IMR-90 (cell line): ENCODE results near the gene NR1I2.

Experiments used
- MXI1 ChIP-seq: IDR thresholded peaks from 2 replicates; pipeline ENCODE4 v1.6.1; 2012; ENCODE audit warnings: low read depth, mild to moderate bottlenecking, low read length, moderate library complexity, borderline replicate concordance
- POLR2A ChIP-seq: IDR thresholded peaks from 2 replicates; pipeline ENCODE4 v1.6.1; 2012; ENCODE audit warnings: mild to moderate bottlenecking, low read depth, low read length
- RFX5 ChIP-seq: IDR thresholded peaks from 2 replicates; pipeline ENCODE4 v1.8.0; 2012; ENCODE audit warnings: low read depth, mild to moderate bottlenecking, low read length, moderate library complexity
- SMC3 ChIP-seq: fragments of 150-350 bp; IDR thresholded peaks from 2 replicates; pipeline ENCODE4 v1.6.1; 2016; ENCODE audit warnings: low read depth, mild to moderate bottlenecking, antibody characterized with exemption, low read length, moderate library complexity
- TF ChIP-seq, protein P1 (sequence below): conservative IDR thresholded peaks from 2 replicates; pipeline ENCODE4 v1.5.1; 2012; ENCODE audit warnings: mild to moderate bottlenecking, low read depth, low read length, improper control_type of control experiment
- TF ChIP-seq, protein P2 (sequence below): fragments of 150-350 bp; IDR thresholded peaks from 2 replicates; pipeline ENCODE4 v1.6.1; 2016; ENCODE audit warnings: low read depth, mild to moderate bottlenecking, low read length, moderate library complexity, borderline replicate concordance

DNA sequence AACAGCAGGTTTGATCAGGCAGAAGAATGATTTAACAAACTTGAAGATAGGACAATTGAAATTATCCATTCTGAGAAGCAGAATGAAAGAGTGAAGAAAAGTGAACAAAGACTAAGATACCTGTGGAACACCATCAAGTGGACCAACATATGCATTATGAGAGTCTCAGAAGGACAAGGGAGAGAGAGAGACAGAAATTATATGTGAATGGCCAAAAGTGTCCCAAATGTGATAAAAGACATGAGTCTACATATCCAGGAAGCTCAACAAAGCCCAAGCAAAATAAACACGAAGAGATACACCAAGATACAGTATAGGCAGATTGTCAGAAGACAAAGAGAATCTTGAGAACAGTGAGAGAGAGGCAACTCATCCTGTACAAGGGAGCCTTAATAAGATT is 5.6 kb upstream of the NR1I2 start:
- TF ChIP-seq, protein P1, sequence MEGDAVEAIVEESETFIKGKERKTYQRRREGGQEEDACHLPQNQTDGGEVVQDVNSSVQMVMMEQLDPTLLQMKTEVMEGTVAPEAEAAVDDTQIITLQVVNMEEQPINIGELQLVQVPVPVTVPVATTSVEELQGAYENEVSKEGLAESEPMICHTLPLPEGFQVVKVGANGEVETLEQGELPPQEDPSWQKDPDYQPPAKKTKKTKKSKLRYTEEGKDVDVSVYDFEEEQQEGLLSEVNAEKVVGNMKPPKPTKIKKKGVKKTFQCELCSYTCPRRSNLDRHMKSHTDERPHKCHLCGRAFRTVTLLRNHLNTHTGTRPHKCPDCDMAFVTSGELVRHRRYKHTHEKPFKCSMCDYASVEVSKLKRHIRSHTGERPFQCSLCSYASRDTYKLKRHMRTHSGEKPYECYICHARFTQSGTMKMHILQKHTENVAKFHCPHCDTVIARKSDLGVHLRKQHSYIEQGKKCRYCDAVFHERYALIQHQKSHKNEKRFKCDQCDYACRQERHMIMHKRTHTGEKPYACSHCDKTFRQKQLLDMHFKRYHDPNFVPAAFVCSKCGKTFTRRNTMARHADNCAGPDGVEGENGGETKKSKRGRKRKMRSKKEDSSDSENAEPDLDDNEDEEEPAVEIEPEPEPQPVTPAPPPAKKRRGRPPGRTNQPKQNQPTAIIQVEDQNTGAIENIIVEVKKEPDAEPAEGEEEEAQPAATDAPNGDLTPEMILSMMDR: no peak
- TF ChIP-seq MXI1 (no peak), RFX5 (no peak), SMC3 (no peak), POLR2A (no peak)
- TF ChIP-seq, protein P2, sequence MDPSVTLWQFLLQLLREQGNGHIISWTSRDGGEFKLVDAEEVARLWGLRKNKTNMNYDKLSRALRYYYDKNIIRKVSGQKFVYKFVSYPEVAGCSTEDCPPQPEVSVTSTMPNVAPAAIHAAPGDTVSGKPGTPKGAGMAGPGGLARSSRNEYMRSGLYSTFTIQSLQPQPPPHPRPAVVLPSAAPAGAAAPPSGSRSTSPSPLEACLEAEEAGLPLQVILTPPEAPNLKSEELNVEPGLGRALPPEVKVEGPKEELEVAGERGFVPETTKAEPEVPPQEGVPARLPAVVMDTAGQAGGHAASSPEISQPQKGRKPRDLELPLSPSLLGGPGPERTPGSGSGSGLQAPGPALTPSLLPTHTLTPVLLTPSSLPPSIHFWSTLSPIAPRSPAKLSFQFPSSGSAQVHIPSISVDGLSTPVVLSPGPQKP: no peak
